HG03457 (cell line): Measurements from ENCODE around the gene LRRK1.

Source experiments
- ATAC-seq: cut with Tn5 transposase; IDR thresholded peaks from one replicate; pipeline ENCODE4 v1.9.1; 2021; ENCODE audit warnings: moderate number of reproducible peaks; ENCODE audit not compliant: unreplicated experiment

The LRRK1 gene

DNA sequence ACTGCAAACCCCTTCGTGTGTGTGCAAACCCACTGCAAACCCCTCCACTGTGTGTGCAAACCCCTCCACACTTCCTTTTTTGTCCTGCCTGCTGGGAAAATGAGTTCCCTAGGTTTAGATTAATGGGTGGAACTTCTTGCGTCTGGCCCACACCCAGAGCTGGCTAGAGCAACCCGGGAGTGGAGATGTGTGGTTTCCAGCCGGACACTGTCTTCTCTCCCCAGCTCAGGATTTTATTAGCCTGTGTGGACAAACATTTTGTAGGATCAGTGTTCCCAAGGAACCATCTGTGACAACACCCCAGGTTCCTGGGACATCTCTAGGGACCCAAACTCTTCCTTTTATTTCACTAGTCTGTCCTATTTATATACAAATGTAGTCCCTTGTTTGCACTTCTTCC is 9.6 kb upstream of the LRRK1 start:
- no peak for ATAC-seq

DNA sequence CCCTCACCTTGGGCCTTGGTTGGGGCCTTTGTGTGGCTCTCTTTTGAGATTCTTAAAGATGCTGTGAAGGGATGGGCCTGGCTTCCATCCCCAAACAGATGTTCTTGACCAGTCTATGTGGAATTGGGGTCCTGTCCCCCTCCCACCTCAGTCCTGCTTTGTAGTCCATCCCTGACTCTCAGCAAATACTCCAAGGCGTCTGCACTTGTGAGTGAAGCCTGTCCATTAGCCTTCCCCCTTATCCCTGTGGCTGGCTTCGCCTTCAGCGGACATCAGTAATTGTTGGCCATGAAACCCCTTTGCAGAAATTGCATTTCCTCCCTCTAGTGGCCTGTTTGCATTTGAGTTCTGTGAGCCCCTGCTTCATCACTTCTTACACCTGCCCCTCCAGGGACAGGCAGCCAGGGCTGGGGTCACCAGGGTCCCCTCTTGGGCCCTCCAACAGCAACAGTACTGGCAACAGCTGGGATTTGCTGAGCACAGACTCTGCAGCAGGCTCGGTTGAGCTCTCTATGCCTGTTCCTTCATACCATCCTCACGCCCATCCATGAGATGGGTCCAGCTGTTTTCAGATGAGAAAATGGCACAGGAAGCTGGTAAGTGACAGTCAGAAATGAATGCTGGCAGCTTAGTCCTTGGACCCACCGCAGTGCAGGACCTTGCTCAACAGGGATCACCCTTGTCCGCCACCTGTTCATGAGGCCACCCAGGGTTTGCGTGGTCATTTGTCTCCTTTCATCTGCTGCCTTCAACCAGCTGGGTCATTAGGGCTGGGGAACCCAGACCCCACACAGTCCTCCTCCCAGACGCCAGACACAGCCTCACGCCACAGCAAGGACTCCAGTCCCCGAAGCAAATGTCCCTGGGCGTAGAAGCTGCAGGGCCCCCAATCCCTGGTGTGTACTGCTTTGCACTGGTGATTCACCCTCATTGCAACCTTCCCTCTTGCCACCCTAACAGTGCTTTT is 8.9 kb upstream of the LRRK1 start:
- no peak for ATAC-seq

DNA sequence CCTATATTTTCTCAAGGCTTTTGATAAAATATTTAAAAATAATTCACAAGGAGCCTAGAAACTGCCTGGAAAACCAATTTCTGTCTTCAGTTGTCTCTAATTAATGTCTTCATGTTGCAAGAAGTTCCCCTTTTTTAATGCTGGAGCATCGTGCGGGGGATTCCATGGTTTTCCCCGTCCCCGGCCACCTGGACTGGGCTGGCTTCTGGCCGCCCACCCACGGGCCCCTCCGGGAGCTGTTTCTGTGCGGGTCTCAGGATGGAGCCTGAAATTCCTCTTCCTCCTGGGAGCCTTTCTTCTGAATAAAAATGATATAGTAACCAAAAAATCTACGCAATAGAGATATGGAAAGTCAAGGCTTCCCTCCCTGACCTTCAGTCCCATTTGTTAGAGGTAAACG is 8.1 kb upstream of the LRRK1 start:
- ATAC-seq, result no peak

DNA sequence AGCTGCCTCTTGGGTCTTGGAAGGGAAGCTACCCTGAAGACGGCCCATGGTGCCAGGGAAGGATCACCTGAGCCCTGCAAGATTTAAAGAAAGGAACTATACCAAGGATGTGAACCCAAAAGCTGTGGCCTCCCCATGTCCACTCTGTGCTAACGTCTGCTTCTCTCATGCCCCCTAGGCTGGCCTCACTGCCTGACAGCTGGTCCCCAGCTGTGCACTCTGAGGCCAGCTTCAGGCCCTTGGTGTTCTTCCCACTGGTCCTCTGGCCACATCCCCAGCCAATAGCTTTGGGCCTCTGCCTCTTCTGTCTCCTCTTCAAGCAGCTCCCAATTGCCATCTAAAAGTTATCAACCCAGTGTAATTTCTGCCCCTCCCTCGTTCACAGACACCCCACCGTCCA is 5.2 kb upstream of the LRRK1 start:
- ATAC-seq, result no peak

DNA sequence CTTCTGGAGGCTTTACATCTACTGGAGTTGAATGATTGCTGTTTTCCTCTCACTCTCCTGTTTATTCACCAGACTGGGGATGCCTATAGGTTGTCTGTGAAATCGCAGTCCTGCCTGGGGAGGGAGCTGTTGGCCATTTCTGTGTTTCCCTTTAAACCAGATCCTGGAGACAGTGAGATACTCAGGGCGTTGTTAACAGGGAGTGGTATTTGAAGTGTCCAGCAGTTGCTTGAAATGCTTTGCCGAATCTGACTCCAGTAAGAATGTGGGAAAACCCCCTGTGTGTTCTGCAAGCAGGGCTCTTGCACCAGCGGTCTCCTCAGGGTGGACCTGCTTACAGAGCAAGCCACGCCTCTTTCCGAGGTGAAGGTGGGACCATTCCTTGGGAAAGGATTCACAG is 4.3 kb upstream of the LRRK1 start:
- no peak for ATAC-seq

DNA sequence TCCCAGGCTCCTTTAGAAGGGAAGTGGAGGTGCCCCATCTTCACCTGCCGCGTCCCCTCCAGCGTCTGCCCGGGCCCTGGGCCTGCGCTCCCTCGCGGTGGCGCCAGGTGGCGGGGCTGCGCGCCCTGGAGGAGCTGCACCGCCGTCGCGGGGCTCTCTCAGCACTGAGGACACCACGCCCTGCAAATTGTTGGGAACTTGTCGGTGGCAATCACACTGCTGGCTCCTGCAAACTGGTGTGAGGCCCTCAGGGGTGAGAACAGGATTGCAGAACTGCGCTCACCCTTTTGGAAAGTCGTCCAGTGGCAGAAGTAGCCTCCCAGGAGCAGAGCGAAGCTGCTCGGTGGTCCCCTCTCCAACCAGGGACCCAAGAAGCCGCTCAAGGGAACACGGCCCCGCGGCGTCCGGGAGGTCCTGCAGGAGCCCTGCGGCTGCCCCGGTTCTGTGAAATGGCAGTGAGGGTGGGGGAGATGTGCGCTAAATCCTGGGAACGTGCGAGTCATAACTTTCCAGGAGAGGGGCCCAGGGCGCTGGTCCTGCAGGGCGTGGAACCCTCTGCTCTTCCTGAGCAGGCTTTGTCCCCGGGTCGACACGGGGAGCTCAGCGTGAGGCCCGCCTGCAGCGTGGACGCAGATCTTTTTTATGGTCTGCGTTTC is 995 bp upstream of the LRRK1 start:
- ATAC-seq, result peak; percentile 64

DNA sequence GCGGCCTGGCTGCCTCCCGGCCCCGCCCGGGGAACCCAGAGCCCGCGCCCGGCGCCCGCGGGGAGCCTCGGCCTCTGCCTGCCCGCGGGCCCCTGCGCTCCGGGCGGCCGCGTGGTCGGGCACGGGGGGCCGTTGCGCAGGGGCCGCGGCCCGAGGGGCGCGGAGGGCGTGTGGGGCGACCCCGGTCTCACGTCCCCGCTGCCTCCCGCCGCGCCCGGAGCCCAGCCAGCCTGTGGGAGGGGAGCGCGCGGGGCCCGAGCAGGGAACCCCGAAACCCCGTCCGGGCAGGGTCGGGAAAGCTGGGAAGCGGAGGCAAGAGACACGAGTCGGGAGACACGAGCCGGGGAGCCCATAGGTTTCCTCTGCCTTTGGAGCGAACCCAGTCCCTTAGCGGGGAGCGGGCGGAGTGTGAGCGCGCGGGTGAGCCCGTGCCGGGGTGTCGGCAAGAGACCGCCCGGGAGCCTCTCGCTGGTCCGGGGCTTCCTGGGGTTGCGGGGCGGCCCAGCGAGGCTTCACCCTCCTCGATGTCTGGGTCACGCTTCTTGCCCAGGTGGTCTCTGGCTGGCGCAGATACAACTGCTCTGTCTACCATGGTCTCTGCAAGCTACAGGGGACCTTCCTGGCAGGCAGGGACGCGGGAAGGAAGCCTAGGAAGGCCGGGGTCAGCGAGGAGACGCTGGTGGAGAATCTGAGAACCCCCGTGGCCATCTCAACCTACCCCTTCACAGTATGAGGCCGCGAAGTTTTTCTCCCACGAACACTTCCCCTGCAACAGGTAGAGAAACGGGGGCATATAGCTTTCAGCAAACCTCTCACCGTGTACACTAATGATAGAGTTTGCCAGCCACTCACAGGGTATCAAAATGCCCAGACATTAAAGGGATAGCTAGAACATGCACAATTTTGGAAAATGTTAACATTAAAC is 586 bp downstream of the LRRK1 start:
- no peak for ATAC-seq

DNA sequence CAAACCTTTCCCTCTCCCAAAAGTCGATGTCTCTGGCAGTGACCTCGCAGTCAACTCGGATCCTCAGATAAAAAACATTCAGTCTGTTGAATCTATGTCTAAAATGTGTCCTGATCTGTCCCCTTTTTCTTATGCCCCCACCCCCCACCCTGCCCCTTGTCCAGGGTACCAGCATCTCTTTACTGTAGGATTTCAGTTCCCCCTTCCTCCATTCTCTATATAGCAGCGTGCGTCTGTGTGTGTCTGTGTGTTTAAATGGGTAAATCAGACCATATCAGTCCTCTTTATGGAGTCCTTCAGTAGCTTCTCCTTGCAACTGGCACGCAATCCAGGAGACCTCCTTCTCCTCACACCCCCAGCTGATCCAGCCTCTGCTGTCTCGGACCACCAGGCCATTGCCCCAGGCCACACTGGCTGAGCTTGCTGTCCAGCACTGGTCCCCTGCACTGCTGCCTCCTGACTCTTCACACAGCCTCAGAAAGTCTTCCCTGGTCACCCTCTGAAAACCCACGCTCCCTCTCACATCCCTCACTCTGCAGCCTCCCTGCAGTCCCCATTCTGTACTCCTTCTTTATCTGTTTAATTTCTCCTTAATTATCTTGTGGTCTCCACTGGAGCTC is 1.5 kb downstream of the LRRK1 start:
- ATAC-seq, result no peak

DNA sequence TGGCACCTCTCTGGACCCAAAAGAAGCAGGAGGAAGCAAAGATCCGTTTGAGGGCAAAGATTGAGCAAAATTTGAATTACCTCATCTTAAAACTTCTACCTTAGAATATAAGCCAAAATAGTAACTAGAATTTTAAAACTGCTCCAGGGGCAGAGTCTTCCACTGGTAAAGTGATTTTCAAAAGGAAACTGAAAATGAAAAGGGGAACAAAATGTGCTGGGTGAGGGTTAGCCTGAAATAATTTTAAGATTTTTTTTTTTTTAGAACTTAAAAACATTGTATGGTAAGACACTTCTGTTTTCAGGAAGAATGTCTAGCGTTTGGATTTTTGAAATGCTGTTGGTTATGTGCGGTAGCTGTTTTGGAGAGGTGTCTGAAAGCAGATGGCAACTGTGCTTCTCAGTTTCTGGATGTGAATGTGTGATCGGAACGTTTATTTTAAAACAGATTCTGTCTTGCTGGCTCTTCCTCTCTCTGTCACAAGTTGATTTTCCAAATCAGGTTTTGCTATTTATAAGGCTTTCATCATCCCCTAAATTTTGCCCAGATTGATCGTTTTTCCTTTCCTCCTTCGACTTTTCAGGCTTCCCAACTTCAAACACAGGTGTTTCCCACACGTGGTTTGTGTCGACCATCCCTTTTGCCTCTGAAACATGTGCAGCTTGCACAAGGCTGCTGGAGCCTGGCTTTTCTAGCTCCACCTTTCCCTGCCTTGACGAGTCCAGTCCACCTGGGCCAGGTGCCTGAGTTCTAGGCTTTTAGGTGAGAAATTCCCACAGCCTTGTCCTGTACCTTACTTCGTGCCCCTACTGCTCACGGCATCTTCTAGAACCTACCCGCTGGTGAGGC is 3.3 kb downstream of the LRRK1 start:
- ATAC-seq, result no peak

DNA sequence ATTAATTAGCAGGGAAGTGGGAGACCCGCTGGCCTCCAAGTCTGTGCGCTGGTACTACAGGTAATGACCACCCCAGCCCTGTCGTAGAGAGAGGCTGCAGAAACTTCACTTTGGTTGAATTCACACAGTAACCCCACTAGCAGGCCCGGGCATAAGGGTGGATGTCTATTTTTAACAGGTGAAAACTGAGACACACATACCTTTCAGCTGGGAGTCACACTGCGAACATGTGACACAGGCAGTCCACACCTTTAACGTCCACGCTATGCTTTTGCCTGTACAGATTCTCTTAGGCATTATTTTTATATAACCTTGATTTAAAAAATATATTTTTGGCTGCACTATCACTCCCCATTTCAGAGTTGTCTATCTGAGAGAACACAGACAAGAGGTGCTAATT is 3.9 kb downstream of the LRRK1 start:
- no peak for ATAC-seq

DNA sequence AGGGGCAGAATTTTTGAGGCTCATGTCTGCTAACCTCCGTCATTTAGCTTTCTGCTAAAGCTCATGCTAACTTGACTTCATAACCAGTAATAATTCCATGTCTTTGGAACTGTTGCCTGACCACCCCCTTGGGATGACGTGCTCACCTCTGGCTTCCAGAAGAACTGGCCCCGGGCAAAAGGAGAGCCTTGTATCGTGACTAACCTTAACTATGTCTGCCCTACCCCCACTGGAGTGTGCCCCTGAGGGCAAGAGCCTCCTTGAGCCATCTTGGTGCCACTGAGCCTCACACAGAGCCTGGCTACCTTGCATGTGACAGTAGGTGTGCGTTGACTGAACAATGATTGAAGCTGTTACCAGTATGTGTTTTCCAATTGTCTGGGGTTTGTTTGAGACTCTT is 4.7 kb downstream of the LRRK1 start:
- ATAC-seq, result no peak

DNA sequence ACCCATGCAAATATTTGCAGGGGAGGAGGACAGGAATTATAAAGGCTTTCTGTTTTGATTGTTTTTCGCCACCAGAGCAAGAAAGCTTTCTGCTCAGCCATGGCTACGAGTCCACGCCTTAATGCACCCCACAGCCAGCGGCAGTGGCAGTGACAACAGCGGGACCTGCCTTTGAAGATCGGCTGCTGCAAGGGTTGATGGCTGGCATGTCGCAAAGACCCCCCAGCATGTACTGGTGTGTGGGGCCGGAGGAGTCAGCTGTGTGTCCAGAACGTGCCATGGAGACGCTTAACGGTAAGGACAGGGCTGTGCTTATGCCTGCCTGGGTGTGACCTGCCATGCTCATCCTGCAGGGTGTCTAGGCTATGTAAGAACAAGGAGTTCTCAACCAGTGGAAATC is 5.3 kb downstream of the LRRK1 start:
- ATAC-seq, result no peak

DNA sequence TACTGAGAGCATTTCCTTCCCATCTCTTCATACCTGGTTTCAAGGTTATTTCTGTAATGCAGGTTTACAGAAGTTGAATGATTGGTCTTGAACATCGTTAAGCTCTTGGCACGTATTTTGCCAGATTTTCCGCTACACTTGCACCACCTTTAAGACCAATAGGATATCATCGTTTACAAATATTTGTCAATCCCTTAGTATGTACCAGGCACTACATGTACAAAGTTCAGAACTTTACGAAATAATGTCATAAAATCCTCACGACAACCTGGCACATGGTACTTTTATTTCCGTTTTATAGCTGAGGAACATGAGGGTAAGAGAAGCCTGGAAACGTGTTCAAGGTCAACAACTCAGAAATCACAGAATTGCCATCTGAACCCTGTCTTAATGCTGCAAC is 6.3 kb downstream of the LRRK1 start:
- ATAC-seq, result no peak

DNA sequence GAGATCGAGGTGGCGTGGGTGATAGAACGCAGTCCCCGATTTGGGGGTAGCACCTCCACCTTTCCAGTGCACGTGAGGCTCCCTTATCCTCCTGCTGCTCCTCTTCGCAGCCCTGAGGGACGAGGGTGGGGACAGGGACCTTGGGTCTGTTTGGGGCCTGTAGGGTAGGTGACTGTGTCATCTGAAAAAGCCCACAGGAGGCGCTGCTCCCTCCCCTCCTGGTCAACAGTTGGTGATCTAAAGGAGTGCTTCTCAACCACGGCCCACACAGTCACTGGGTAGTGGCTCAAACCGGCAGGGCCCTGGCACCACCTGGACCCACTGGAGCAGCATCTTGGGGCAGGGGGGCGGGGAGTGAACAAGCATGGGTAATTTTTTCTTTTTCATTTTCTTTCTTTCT is 7.1 kb downstream of the LRRK1 start:
- ATAC-seq, result no peak

DNA sequence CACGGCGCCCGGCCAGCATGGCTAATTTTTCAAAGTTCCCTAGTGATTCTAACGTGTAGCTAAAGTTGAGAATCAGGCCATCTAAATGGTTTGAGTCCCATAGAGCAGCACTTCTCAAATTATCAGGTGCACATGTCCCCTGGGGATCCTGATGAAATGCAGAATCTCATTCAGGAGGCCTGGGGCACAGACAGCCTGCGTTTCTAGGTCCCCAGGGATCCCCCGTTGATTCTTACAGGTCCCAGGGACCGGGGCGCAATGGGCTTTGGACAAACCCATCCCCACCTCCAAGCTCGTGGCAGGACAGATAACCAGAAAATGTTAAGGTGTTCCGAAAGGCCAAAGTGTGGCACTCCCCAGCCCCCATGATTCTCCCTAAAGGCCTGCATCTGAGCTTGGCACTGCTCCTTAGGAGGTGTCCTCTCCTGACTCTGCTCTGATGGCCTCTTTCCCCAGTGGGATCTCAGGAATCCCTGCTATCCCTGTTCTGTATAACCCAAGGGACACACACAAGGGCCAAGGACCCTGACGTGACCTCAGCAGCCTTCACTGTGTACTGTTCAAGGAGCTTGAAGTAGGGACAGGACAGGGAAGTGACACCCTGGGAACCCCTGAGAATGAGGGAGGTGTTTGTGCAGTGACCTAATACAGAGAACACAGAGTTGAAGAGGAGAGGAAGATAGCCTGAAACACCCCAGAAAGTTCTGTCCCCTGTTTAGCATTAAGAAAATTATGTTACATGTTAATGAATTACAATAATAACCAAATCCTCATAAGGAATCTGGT is 8.0 kb downstream of the LRRK1 start:
- no peak for ATAC-seq

DNA sequence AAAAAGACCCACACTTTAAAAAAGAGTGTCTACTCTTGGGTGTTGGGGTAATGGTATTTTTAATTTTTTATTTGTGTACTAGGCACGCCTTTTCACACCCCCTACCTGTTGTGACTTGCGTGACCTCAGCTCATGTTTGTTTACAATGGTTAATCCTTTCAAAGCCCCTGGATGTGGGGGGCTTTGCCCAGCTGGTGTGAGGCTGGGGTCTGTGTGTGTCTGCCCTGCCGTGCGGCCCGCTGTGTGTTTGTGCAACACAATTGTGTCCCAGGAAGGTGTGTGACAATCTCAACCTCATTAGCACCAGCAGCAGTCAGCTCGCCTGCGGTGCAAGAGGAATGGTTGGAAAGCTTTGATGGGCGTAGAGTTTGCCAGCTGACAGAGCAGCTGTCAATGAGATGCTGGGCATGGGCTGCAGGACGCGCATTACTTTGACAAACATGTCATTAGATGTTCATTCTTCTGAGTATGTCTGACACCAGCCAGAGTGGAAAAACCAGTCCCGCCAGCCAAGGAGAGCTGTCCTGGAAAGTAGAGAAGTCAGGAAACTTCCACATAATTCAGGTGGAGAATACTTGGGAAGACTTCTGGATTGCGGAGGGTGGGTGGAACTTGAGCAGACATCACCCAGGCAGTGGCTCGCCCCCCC is 9.6 kb downstream of the LRRK1 start:
- ATAC-seq, result no peak

DNA sequence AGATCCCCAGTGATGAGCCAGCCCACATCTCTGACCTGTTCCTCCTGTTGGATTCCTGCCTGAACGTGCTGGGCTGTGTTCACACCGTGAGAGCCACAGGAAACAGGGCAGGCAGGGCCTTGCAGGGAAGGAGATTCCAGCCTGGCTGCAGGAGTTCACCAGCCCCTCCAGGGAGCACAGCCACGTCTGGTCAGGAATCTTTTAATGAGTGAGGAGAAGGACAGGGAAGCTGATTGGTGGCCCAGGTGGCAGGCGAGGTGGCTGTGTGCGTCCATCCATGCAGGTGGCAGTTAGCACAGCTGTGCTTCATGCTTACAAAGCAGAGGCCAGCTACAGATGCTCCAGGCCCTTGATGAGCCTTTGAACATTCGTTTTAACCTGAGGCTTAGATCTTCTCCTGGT is 10.5 kb downstream of the LRRK1 start:
- ATAC-seq, result no peak

DNA sequence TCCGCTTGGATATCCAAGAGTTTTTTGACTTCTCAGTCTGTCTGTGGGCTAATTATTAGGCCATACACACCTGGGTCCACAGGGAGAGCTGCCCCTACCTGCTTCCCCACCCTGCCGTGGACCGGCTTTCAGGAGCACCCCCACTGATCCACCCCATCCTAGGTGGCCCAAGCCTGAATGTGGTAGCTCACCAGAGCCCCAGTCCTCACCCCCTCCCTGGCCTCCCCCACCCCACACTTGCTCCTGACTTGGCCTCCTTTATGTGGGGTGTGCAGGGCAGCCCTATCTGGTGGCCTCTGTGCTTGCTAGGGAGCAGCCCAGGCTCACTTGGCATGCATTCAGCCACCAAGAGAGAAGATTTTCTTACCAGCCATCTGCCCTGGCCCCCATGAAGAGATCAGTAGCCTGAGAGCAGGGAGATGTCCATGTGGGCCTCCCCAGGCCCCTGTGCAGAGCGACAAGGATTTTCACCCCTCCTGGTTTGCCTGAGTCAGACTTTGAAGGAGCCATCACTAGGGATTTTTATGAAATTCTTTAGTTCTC is 11.2 kb downstream of the LRRK1 start:
- no peak for ATAC-seq
